Bronchial epithelial cell (primary cell): Measurements from ENCODE around the gene MMP14. TPM values are rescaled to one million over a fixed set of nuclear protein-coding genes. Genes with fewer than 3 reads are reported as not detected.
A peak's percentile ranks its signal among the peaks of the same experiment; 100 is the strongest.

ENCODE experiments used
- DNase-seq: peaks from one replicate; pipeline ENCODE4 v3.0.0-alpha.2; 2010; ENCODE audit warnings: low read depth
- FAIRE-seq: peaks from 2 replicates; lab custom pipeline; 2011; peaks lifted over from hg19 to GRCh38; lab: Jason Lieb, UNC
- H3K27me3 ChIP-seq: 2 replicates; pipeline ENCODE4 v1.5.1; 2011; ENCODE audit warnings: low read length; ENCODE audit not compliant: control insufficient read depth, insufficient read depth
- H3K36me3 ChIP-seq: 2 replicates; pipeline ENCODE4 v1.5.1; 2011; ENCODE audit warnings: low read length; ENCODE audit not compliant: control insufficient read depth, insufficient read depth
- H3K4me3 ChIP-seq: 2 replicates; pipeline ENCODE4 v1.5.1; 2011; ENCODE audit warnings: mild to moderate bottlenecking, low read depth, low read length, control low read depth
- total RNA-seq: library from RNA; depleted of rRNA; stranded (reverse); fragments of >200 nt; gene quantifications from 2 replicates; pipeline ENCODE4 v1.2.1, GENCODE V29; 2014
- TF ChIP-seq, protein P1 (sequence below): IDR thresholded peaks from 2 replicates; pipeline ENCODE4 v1.5.1; 2011; ENCODE audit warnings: mild to moderate bottlenecking, moderate library complexity, low read length, control low read depth, inconsistent platforms; ENCODE audit not compliant: insufficient read depth, severe bottlenecking

Gene MMP14
- total RNA-seq, 1 donor from 2014 or later: 126 TPM

DNA sequence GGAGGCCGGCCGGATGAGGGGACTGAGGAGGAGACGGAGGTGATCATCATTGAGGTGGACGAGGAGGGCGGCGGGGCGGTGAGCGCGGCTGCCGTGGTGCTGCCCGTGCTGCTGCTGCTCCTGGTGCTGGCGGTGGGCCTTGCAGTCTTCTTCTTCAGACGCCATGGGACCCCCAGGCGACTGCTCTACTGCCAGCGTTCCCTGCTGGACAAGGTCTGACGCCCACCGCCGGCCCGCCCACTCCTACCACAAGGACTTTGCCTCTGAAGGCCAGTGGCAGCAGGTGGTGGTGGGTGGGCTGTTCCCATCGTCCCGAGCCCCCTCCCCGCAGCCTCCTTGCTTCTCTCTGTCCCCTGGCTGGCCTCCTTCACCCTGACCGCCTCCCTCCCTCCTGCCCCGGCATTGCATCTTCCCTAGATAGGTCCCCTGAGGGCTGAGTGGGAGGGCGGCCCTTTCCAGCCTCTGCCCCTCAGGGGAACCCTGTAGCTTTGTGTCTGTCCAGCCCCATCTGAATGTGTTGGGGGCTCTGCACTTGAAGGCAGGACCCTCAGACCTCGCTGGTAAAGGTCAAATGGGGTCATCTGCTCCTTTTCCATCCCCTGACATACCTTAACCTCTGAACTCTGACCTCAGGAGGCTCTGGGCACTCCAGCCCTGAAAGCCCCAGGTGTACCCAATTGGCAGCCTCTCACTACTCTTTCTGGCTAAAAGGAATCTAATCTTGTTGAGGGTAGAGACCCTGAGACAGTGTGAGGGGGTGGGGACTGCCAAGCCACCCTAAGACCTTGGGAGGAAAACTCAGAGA lies 9.6 kb downstream of the MMP14 start:
- Histone ChIP-seq H3K27me3 (no peaks in the 10 kb centered on the region), H3K4me3 (no peak overlapping the region), H3K36me3 (peaks cover 53% of the 10 kb centered on the region)
- DNase-seq (no peak), FAIRE-seq (no peak)
- TF ChIP-seq, protein P1, sequence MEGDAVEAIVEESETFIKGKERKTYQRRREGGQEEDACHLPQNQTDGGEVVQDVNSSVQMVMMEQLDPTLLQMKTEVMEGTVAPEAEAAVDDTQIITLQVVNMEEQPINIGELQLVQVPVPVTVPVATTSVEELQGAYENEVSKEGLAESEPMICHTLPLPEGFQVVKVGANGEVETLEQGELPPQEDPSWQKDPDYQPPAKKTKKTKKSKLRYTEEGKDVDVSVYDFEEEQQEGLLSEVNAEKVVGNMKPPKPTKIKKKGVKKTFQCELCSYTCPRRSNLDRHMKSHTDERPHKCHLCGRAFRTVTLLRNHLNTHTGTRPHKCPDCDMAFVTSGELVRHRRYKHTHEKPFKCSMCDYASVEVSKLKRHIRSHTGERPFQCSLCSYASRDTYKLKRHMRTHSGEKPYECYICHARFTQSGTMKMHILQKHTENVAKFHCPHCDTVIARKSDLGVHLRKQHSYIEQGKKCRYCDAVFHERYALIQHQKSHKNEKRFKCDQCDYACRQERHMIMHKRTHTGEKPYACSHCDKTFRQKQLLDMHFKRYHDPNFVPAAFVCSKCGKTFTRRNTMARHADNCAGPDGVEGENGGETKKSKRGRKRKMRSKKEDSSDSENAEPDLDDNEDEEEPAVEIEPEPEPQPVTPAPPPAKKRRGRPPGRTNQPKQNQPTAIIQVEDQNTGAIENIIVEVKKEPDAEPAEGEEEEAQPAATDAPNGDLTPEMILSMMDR: no peak

DNA sequence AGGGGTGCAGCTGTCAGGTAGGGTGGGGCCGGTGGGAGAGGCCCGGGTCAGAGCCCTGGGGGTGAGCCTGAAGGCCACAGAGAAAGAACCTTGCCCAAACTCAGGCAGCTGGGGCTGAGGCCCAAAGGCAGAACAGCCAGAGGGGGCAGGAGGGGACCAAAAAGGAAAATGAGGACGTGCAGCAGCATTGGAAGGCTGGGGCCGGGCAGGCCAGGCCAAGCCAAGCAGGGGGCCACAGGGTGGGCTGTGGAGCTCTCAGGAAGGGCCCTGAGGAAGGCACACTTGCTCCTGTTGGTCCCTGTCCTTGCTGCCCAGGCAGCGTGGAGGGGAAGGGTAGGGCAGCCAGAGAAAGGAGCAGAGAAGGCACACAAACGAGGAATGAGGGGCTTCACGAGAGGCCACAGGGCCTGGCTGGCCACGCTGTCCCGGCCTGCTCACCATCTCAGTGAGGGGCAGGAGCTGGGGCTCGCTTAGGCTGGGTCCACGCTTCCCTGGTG lies 10.5 kb downstream of the MMP14 start:
- TF ChIP-seq, protein P1: no peak
- Histone ChIP-seq H3K36me3 (peaks cover 44% of the 10 kb centered on the region), H3K4me3 (no peak overlapping the region), H3K27me3 (no peaks in the 10 kb centered on the region)
- no peak for FAIRE-seq
- no peak for DNase-seq

DNA sequence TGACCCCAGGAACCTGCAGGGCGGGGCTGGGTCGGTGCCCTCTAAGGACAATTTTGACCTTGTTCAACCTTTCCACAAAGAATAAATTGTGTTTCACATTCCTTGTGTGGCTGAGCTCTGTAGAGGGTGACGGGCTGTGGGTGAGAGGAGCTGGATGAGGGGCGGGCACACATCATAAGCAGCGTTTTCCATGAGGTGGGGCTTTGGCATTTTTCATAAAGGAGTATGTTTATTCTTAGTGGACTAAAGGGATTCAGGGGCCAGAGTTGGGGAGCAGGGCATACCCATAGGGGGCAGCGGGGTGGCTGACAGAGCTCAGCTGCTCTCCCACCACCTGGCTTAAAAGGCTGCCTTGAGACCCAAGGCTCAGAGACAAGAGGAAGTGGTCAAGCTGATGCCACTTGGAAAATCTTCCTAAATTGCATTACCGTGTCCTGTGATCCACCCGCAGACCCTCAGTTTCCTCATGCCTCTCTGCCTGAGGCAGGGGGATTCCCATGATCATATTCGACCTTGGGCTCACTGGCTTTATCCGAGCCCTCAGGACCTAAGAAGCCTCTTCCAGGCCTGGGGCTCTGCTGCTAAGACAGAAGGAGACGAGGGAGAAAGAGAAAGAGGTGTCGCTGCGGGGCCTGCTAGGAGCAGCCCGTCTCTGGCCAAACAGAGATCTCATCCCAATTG lies 11.4 kb downstream of the MMP14 start:
- Histone ChIP-seq H3K27me3 (no peaks in the 10 kb centered on the region), H3K36me3 (peaks cover 35% of the 10 kb centered on the region), H3K4me3 (no peak overlapping the region)
- FAIRE-seq (no peak), DNase-seq (no peak)
- TF ChIP-seq, protein P1: peak; percentile 22

DNA sequence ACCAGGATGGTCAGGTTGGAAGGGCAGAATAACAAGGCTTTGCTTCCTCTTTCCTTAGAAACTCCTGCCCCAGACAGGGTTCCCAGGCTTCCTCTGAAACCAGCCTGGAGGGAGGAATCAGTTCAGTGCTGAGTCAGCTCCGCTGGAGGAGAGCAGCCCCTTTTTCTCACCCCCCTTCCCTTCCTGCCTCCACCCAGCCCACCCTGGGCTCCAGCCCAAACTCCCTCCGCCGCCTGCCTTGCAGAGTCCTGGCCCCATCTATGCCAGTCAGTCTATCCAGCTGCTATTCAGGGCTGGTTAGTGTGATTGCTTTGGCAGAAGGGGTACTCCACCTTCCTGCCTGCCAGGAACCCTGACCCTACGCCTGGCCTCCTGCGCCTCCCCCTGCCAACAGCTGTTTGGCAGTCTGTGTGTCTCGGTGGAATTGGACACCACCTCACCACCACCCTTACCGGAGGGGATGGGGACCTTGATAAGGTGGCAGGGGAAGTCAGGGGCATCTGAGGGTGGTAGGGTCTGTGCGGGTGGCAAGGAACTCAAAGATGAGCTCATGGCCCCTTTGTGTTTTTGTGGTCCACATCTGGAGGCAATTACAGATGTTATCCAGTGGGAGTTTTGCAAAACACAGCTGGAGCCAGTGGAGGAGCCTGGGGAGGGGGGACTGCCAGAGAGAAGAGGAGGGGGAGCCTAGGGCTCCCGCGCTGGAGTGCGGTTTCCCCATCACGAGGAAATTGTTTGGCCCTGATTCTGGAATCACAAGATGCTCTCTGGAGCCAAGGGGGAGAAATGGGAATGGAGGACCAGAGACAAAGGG lies 12.2 kb downstream of the MMP14 start:
- Histone ChIP-seq H3K4me3 (no peak overlapping the region), H3K27me3 (no peaks in the 10 kb centered on the region)

DNA sequence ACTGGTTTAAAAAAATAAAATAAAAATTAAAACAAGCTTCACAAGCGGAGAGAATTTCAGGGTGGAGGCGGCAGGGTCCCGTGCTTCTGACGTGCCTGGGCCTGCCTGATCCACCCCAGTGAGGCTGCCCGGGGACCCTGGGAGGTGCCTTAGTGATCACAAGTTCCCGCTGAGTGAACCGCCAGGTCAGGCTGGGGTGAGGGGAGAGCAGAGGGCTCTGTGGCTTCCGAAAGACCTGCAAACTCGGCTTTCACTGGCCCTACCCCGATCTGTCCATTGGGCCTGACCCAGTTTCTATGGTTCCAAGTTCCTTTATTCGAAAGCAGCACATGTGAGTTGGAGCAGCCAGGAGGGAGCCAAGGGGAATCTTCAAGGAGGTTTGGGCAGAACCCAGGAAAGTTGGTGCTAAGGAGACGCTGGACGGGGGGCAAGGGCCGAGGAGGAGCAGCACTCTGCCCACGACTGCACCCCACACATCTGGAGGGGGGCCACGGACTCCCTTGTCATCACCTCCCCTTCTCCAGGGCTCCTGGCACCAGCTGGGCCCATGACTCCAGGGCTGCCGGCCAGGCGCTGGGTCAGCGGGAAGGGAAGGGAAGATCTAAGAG lies 12.9 kb downstream of the MMP14 start:
- peaks cover 24% of the 10 kb centered on the region for H3K36me3 ChIP-seq
- FAIRE-seq (no peak), DNase-seq (peak; percentile 48)
- TF ChIP-seq, protein P1: no peak
- no peak overlapping the region for H3K4me3 ChIP-seq
- no peaks in the 10 kb centered on the region for H3K27me3 ChIP-seq

More for the DNA sequence above, 12.2 kb downstream of the MMP14 start:
- TF ChIP-seq, protein P1: no peak
- peaks cover 28% of the 10 kb centered on the region for H3K36me3 ChIP-seq
- FAIRE-seq (no peak), DNase-seq (peak; percentile 69)
